K562 treated with DMSO at 1 percent for 4 hours (cell line): ENCODE data around the gene GAMT. TPM values are rescaled to one million over a fixed set of nuclear protein-coding genes. Genes with fewer than 3 reads are reported as not detected.

Experiments
- total RNA-seq: library from RNA; unstranded; fragments of 300-600 nt; gene quantifications from 2 replicates; pipeline ENCODE4 v1.2.3, GENCODE V29; 2022; ENCODE audit not compliant: insufficient read depth

The GAMT gene
- 44.1 and 45.1 TPM in 2 replicates for total RNA-seq

GRCh38 chr19:1401138-1401888 lies at the start of gene GAMT:
Gene GAMT (minus strand): TSS chr19:1401542. CDS start chr19:1401476, 66 bp downstream.

DNA sequence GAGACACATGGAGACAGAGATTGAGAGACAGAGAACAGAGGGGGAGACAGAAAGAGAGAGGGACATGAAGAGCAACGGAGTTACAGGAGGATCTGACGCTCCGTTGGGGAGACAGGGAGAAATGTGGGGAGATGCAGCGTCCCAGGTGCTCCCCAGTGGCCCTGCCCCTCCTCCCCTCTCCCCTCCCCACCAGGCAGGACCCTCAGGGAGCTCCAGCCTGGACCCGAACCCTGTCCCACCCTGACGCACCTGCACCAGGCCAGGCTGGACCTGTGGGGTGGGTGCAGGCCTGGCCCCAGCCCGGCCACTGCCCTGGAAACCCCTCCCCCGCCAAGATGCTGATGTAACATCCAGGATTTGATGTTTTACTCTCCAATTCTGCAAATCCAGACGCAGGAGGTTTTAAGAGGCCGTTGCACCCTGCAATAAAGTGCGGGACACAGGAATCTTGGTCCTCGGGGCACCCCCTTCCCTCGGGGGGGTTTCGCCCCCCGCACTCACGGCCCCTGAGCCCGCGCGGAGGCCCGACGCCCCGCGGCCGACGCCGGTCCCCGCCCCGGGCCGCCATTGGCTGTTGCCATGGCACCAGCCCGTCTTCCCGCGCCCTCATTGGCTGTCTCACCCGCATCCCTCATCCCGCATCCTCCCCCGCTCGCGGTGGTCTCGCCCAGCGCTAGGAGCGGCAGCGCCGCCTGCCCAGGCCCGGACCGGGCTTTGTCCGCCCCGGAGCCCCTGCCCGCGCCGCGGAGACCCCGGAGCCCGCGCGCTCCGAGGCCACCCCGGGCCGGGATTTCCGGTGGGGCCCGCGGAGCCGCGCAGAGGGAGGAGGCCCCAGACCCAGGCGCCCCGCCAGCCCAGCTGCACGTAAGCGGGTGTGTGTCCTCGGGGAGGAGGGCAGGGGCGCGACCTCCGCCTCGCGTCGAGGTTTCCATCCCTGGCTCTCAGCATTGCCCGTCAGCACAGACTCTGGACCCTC lies 48.4 kb upstream of the GAMT start, which contains the start of gene APC2:
Gene APC2, plus strand, starts transcription at position 655 of the 976 bp plus-strand sequence. CDS start 2,881 bp downstream, outside the sequence.

GRCh38 chr19:1438035-1438932 lies 36.9 kb upstream of the GAMT start, which contains the start of gene RPS15:
Gene RPS15 (plus strand): TSS chr19:1438396. CDS start chr19:1438426, 30 bp downstream.

DNA sequence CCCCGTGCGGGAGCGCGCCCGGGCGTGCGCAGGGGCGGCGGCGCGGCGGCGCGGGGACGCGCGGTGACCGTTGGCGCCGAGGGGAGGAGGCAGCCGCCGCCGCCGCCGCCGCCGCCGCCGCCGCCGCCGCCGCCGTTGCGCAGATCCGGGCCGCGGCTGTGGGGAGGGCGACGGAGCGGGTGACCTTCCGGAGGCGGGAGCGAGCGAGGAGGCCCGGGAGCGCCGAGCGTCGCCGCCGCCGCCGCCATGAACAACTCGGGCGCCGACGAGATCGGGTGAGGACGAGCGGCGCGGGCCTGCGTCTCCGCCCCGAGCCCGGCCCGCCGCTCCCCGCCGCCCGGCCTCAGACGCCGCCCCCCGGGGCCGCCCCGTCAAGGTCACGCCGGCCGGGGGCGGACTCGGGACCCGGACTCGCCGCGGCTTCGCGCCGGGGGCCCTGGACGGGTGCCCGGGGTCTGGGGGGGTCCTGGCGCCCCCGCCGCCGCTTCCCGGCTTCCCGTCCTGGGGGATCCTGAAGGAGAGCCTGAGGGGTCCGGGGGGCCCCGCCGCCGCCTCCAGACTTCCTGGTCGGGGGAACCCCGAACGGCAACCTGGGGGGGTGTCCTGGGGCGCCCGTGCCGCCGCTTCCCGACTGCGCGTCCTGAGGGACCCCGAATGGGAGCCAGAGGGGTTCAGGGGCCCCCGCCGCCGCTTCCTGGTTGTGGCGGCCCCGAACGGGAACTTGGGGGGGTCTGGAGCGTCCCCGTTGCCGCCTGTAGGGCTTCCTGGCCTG lies 6.4 kb upstream of the GAMT start, which contains the start of gene DAZAP1:
Gene DAZAP1, plus strand, starts transcription at position 59 of the 772 bp plus-strand sequence. Its CDS starts 188 bp downstream, at position 247.

GRCh38 chr19:1383312-1384084 lies 17.8 kb downstream of the GAMT start, which contains the start of gene NDUFS7:
Gene NDUFS7 (plus strand): TSS chr19:1383907. CDS start chr19:1383927, 20 bp downstream.

Other genes with a start within 250 kb of the GAMT start
- gene SBNO2, start 227.3 kb downstream of the GAMT start, total RNA-seq: 36.2 and 36.3 TPM in 2 replicates
- 105 and 123 TPM in 2 replicates for gene STK11, start 195.8 kb downstream of the GAMT start, total RNA-seq
- 4.8 and 7.1 TPM in 2 replicates for gene CBARP, start 163.5 kb downstream of the GAMT start, total RNA-seq
- 424 and 456 TPM in 2 replicates for gene ATP5F1D, start 159.8 kb downstream of the GAMT start, total RNA-seq
- gene MIDN, start 153.0 kb downstream of the GAMT start, total RNA-seq: 48.5 and 50.6 TPM in 2 replicates
- 140 and 141 TPM in 2 replicates for gene CIRBP, start 132.2 kb downstream of the GAMT start, total RNA-seq
- 81.3 and 99.5 TPM in 2 replicates for gene FAM174C, start 126.0 kb downstream of the GAMT start, total RNA-seq
- 1.2 TPM in 1 of 2 replicates, not detected in the other for gene EFNA2, start 115.7 kb downstream of the GAMT start, total RNA-seq
- 317 and 328 TPM in 2 replicates for gene NDUFS7, start 17.6 kb downstream of the GAMT start, total RNA-seq
- 151 and 156 TPM in 2 replicates for gene DAZAP1, start 6.0 kb upstream of the GAMT start, total RNA-seq
- gene RPS15, start 36.9 kb upstream of the GAMT start, total RNA-seq: 5,479 and 5,587 TPM in 2 replicates
- gene APC2, start 48.6 kb upstream of the GAMT start, total RNA-seq: 0.83 and 1.6 TPM in 2 replicates
- gene C19orf25, start 77.7 kb upstream of the GAMT start, total RNA-seq: 37.9 and 47.6 TPM in 2 replicates
- gene PCSK4, start 88.8 kb upstream of the GAMT start, total RNA-seq: 1.6 and 3.1 TPM in 2 replicates
- 47.8 and 52.4 TPM in 2 replicates for gene REEP6, start 89.6 kb upstream of the GAMT start, total RNA-seq
- 6.2 and 15.4 TPM in 2 replicates for gene ADAMTSL5, start 111.5 kb upstream of the GAMT start, total RNA-seq
- not detected in 2 replicates for gene PLK5, start 122.5 kb upstream of the GAMT start, total RNA-seq
- gene MEX3D, start 166.8 kb upstream of the GAMT start, total RNA-seq: 35.2 and 40.6 TPM in 2 replicates
- gene MBD3, start 191.3 kb upstream of the GAMT start, total RNA-seq: 102 and 118 TPM in 2 replicates
- gene UQCR11, start 203.9 kb upstream of the GAMT start, total RNA-seq: 79.6 and 82.3 TPM in 2 replicates